ENCODE measurements around the gene COL18A1. TPM values are rescaled to one million over a fixed set of nuclear protein-coding genes. Genes with fewer than 3 reads are reported as not detected.

COL18A1 gene
- polyA plus RNA-seq, 1 experiment, result 25.3 TPM

DNA sequence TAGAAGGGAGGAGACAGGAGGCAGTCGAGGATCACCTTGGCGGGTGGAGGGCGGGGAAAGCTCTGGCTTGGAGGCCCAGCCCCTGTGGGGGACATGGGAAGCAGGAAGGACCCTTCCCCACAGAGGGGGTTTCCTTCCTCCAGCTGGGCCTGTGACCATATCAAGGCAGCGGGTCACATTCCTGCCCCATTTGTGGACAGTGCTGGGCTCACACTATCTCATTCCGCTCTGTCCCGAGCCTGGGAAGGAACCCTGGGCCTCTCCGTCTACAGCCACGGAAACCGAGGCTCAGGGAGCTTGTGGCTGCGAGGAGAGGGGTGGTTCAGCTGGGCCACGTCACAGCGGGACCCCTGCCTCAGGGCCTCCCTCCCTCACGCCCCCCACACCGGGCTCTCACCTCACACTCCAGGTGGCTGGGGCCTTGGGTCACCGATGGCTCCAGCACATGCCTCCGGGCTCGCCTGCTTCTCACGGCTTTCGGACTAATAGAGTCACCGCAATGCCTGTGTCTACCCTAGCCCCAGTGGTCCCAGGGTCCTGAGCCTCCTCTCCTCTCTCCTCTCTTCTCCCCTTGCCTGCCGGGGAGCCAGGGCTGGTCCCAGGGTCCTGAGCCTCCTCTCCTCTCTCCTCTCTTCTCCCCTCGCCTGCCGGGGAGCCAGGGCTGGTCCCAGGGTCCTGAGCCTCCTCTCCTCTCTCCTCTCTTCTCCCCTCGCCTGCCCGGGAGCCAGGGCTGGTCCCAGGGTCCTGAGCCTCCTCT, 80.9 kb downstream of the COL18A1 start:
- no peak overlapping the region for H3K27ac ChIP-seq (ENCODE audit: low read depth, low read length)
- H3K27me3 ChIP-seq (ENCODE audit: control insufficient read depth, insufficient read depth, low read length), result no peaks in the 10 kb centered on the region
- ChIA-PET POLR2A (no interaction called here), CTCF (no interaction called here)
- no peak overlapping the region for H3K4me3 ChIP-seq (ENCODE audit: low read depth, low read length)
- DNase-seq (ENCODE audit: low read depth, low spot score), result no peak
- peaks cover 3% of the 10 kb centered on the region; the same call in 1 of the 2 replicates for H3K9me3 ChIP-seq (ENCODE audit: control insufficient read depth, insufficient read depth, low read length)
- TF ChIP-seq, protein P1, sequence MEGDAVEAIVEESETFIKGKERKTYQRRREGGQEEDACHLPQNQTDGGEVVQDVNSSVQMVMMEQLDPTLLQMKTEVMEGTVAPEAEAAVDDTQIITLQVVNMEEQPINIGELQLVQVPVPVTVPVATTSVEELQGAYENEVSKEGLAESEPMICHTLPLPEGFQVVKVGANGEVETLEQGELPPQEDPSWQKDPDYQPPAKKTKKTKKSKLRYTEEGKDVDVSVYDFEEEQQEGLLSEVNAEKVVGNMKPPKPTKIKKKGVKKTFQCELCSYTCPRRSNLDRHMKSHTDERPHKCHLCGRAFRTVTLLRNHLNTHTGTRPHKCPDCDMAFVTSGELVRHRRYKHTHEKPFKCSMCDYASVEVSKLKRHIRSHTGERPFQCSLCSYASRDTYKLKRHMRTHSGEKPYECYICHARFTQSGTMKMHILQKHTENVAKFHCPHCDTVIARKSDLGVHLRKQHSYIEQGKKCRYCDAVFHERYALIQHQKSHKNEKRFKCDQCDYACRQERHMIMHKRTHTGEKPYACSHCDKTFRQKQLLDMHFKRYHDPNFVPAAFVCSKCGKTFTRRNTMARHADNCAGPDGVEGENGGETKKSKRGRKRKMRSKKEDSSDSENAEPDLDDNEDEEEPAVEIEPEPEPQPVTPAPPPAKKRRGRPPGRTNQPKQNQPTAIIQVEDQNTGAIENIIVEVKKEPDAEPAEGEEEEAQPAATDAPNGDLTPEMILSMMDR (IDR thresholded peaks at IDR 0.05; ENCODE audit: low read depth, low read length), result no peak

DNA sequence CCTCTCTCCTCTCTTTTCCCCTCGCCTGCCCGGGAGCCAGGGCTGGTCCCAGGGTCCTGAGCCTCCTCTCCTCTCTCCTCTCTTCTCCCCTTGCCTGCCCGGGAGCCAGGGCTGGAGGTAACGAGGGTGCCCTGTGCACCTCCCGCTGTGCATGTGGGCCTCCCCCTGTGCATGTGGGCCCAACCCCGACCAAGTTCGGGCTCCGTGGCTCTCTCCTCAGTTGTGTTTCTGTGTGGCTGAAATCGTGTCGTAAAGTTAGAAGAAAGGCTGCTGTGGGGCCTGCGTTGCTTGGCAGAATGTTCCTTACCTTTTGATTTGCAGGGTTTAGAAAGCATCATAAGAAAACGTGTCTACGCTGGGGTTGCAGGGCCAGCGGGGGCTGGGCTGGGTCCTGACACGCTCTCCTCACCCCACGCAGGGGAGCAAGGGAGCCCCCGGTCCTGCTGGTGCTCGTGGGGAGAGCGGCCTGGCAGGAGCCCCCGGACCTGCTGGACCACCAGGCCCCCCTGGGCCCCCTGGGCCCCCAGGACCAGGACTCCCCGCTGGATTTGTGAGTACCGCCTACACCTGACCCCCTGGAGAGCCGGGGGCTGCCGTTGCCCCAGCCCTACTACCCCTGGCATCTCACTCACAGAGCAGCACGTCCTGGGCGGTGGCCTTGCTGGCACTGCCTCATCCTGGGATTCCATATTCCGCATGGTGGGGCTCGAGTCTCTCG, 81.6 kb downstream of the COL18A1 start:
- TF ChIP-seq, protein P1 (IDR thresholded peaks at IDR 0.05; ENCODE audit: low read depth, low read length), result no peak
- Histone ChIP-seq H3K4me3 (ENCODE audit: low read depth, low read length) (no peak overlapping the region), H3K27me3 (ENCODE audit: control insufficient read depth, insufficient read depth, low read length) (no peaks in the 10 kb centered on the region), H3K27ac (ENCODE audit: low read depth, low read length) (no peak overlapping the region), H3K9me3 (ENCODE audit: control insufficient read depth, insufficient read depth, low read length) (peaks cover 3% of the 10 kb centered on the region; the same call in 1 of the 2 replicates)
- ChIA-PET POLR2A (no interaction called here), CTCF (no interaction called here)
- DNase-seq (ENCODE audit: low read depth, low spot score), result no peak

DNA sequence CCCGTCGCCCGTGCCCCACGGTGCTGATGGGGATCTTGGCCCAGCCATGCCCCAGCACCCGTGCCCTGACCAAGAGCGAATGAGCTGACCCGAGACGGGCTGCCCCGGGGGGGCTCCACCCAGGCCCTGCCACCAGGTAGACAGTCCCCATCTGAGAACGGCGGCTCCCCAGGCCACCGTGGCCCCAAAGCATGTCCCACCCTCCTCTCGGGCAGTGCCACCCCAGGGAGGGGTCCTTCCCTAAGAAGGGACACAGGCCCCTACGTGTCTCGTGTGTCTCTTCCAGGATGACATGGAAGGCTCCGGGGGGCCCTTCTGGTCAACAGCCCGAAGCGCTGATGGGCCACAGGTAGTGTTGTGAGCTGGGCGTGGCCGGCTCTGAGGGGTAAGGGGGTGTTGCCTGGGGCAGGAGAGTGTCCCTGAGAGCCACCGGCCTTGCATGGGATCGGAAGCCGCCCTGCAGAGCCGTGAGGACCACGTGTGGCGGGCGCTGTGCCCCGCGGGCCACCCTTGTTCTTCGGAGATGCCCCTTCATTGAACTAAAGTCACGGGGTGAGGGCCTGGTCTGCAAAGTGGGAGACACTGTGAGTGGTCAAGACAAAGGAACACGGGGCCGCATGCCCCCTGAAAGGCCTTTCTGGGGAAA, 82.3 kb downstream of the COL18A1 start:
- H3K9me3 ChIP-seq (ENCODE audit: control insufficient read depth, insufficient read depth, low read length), result peaks cover 3% of the 10 kb centered on the region; the same call in 1 of the 2 replicates
- no peaks in the 10 kb centered on the region for H3K27me3 ChIP-seq (ENCODE audit: control insufficient read depth, insufficient read depth, low read length)
- POLR2A ChIA-PET, result no interaction called here
- no peak for DNase-seq (ENCODE audit: low read depth, low spot score)
- TF ChIP-seq, protein P1 (IDR thresholded peaks at IDR 0.05; ENCODE audit: low read depth, low read length), result no peak
- H3K4me3 ChIP-seq (ENCODE audit: low read depth, low read length), result no peak overlapping the region
- CTCF ChIA-PET, result no interaction called here
- H3K27ac ChIP-seq (ENCODE audit: low read depth, low read length), result no peak overlapping the region

DNA sequence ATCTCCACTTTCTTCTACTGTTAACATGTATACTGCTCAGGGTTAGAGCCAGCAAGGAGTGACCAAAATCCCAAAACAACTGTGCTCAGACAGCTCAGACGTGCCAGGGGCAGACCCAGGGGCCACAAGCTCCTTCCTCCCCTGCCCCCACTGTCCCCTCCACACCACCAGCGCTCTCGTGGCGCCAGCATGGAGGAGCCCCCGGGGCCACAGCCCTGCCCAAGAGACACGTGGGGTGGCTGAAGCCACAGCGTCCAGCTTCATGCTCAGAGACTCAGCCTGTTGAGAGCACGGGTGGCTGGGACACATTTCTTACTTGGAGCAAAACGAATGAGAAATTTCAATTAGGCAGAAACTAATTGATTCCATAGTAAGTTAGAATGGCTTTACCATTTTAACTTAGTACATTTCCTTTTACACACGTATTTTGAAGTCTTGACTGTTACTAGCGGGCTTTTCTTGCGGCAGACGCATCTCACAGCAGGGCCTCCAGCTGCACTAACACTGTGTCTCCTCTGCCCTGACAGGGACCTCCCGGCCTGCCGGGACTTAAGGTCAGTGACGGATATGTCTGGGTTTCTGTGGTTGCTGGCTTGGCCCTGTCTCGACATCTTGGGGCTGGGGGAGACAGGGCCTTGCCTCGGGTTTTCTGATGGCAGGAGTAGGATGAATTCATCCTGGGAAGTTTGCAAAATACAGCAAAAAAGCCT, 83.1 kb downstream of the COL18A1 start:
- H3K27me3 ChIP-seq (ENCODE audit: control insufficient read depth, insufficient read depth, low read length), result no peaks in the 10 kb centered on the region
- peaks cover 3% of the 10 kb centered on the region; the same call in 1 of the 2 replicates for H3K9me3 ChIP-seq (ENCODE audit: control insufficient read depth, insufficient read depth, low read length)
- POLR2A ChIA-PET, result no interaction called here
- no peak overlapping the region for H3K4me3 ChIP-seq (ENCODE audit: low read depth, low read length)
- TF ChIP-seq, protein P1 (IDR thresholded peaks at IDR 0.05; ENCODE audit: low read depth, low read length), result no peak
- no peak overlapping the region for H3K27ac ChIP-seq (ENCODE audit: low read depth, low read length)
- no peak for DNase-seq (ENCODE audit: low read depth, low spot score)
- CTCF ChIA-PET, result no interaction called here
